Hematopoietic multipotent progenitor cell treated with erythropoietin and hydrocortisone succinate and interleukin-3 and kit ligand, for 4 days (in vitro differentiated cells): ENCODE results near the gene BATF.
A peak's percentile ranks its signal among the peaks of the same experiment; 100 is the strongest.
"Not testable (repeated sequence)": the region's sequence is repeated elsewhere in the genome, so short reads cannot be mapped to it uniquely, and the experiment has no call there.

Experiments
- DNase-seq: peaks from one replicate; pipeline ENCODE4 v3.0.0-alpha.2; 2015

The BATF gene, protein sequence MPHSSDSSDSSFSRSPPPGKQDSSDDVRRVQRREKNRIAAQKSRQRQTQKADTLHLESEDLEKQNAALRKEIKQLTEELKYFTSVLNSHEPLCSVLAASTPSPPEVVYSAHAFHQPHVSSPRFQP

DNA sequence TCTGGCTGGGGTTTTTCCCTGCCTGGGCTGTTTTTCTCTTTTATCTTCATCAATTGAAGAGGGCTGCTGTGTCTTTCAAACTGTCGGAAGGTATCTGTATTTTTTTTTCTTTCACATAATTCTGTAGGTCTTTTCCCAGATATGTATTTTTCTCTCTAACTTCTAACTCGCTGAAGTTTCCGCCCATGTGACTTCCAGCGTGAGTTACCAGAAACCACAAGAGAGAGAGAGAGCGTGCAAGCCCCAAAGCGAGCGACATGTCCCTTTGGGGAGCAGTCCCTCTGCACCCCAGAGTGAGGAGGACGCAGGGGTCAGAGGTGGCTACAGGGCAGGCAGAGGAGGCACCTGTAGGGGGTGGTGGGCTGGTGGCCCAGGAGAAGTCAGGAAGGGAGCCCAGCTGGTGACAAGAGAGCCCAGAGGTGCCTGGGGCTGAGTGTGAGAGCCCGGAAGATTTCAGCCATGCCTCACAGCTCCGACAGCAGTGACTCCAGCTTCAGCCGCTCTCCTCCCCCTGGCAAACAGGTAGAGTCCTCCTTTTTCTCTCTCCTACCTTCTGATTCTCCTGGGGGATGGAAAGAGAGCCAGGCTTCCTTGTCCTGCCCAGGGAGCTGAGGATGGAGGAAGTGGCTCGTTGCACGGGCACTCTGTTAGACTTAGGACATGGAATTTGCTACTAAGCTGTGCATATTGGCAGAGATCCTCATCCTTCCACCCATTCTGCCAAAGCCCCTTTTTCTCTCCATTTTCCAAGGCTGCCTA is at the start of gene BATF:
TSS of gene BATF (plus strand) at position 246 of the 759 bp plus-strand sequence. CDS start at position 460, 214 bp downstream.
- DNase-seq: peak; percentile 92

- DNase-seq: not testable (repeated sequence)
Observed at GRCh38 chr14:75474127-75474526, 48.1 kb upstream of the BATF start.

DNA sequence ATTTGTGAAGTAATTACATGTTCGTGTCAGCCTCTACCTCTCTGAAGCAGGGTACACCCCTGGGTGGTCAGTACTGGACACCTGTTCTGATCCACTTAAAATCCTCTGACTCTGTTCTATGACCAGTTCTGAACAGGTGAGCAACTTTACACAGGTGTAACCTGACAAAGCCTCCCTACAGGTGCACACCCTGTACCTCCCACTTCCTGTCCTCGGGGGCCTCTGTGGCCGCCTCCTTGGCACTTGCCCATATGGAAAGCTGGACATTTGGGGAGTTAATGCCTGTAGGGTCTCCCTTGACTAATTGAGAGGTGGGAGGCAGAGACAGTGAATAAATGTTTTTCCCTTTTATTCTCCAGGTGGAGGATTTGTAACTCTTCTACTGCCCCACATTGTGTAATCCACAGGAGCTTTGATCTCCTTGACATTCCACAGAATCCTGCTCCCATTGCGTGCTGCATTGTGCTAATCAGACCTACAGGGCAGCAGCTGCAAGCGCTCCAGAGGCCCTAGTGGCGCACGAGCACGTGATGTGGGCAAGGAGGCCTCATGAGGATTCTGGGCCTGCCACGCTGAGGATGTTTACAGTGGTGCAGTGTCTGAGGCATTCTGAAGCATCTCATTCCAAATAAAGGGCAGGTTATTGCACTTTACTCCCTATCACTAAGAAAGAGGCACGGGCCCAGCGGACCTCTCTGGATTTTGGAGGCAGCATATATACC is 45.8 kb upstream of the BATF start:
- DNase-seq: no peak

DNA sequence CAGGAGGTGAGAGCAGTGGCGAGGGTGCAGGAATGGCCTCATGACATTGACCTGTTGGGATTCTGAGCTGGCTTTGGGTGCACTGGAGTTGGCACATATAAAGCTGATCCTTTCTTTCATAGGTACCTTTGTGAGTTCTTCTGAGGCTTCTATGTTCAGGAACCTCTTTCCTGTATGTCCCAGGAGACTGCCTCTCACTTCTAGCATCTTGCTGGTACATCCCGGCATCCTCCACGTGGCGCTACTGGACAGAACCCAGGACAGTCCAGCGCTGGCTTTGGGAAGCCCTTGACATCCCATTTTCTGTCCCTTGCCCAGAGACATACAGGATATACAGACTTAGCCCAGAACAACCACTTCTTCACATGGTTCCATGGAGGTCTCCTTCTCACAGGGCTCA is 44.4 kb upstream of the BATF start:
- DNase-seq: no peak

DNA sequence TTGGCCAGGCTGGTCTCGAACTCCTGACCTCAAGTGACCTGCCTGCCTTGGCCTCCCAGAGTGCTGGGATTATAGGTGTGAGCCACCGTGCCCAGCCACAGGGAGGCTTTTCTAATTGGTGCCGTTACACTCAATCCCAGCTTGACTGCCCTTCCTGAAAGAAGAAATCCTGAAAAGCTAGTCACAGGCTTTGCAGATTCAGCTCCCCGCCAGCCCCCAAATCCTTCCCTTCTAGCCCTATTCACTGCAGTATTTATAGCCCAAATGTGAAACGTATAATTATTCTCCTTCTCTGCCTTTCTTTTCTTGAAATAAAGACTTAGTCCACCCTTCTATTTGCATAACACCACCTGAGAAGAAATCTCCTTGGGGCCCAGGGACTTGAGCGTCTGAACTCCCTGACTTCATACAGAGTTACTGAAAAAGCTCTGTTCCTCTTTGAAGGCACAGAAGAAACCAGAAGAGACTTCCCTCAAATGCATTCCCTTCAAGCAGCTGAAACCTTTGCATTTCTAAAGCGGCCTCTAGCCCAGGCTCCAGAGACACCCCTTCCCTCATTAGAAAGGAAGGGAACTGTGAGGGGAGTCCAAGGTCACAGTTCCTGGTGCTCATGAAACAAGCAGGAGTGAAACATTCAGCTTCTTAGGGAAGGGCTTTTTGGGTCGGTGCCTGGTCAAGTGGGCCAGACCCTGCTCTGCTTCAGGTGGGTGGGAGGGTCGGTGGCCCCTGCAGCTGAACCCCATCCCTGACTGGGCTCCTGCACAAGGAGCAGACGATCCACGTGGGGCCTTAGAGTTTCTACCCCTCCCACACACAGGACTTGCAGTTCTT is 42.3 kb upstream of the BATF start:
- DNase-seq: no peak

GRCh38 chr14:75482366-75482765 is 39.9 kb upstream of the BATF start:
- DNase-seq: no peak

DNA sequence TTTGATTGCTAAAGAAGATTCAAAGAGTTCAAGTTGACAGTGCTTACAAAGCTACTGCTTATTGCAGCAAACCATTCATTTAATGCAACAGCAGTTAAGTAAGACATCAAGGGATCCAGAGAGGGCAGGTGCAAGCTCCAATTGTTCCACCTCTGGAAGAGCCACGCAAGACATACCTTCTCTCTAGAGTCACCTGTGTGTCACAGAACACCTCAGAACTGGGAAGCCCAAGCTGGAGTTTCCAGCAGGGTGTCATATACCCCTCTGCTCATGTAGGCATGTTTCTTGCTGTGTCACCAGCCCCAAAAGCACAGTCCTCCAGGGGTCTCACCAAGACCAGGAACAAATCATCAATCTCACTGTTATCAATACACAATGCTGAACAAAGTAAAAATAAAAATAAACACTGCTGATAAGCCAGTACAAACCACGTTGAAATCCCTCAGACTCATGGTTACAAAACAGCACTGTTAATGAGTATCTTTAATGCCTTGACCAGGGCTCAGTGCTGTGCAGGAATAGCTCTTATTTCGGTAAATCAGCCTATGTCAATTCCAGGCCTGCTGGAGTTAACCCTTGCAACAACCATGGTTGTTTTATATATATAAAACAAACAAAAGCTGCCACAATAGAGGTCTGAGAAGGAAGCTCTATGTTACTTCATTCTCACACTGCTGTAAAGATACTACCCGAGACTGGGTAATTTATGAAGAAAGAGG is 37.4 kb upstream of the BATF start:
- DNase-seq: no peak

DNA sequence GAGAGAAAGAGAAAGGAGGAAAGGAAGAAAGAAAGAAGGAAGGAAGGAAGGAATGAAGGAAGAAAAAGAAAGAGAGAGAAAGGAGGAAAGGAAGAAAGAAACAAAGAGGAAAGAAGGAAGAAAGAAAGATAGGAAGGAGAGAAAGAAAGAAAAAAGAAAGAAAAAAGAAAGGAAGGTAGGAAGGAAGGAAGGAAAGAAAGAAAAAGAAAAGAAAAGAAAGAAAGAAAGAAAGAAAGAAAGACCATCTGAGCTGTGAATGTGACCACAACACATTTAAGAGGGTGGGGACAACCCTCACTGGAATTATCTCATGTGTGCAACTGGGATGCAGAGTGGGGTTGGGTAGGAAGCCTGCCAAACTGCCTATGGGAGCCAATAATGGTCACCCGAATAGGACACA is 36.0 kb upstream of the BATF start:
- peak; percentile 68 for DNase-seq

- DNase-seq: no peak
Observed at GRCh38 chr14:75487155-75487671, 35.1 kb upstream of the BATF start.

GRCh38 chr14:75489480-75489837 is 32.8 kb upstream of the BATF start:
- no peak for DNase-seq

DNA sequence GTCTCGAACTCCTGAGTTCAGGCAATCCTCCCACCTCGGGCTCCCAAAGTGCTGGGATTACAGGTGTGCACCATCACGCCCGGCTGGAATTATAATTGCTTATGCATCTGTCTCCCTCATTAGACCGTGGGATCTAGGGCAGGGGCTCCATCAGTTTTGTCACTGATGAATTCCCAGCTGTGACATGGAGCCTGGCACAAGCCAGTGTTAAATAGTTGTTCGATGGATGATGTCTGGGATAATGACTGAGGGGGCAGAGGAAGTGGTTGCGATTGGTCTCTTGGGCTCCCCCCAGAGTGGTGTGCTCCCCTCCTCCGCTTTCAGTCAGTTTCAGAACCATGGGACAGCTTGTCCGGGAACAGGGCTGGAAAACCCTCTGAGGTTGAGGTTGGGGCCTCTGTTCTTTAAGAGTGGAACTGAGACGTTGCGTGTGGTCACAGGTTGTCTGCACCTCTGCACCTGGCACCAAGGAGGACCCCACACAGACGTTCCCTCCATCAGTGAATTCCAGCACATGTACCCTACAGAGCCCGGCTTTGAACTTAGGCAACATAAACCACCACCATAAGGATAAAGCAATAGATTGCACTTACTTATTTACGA is 30.8 kb upstream of the BATF start:
- no peak for DNase-seq

DNA sequence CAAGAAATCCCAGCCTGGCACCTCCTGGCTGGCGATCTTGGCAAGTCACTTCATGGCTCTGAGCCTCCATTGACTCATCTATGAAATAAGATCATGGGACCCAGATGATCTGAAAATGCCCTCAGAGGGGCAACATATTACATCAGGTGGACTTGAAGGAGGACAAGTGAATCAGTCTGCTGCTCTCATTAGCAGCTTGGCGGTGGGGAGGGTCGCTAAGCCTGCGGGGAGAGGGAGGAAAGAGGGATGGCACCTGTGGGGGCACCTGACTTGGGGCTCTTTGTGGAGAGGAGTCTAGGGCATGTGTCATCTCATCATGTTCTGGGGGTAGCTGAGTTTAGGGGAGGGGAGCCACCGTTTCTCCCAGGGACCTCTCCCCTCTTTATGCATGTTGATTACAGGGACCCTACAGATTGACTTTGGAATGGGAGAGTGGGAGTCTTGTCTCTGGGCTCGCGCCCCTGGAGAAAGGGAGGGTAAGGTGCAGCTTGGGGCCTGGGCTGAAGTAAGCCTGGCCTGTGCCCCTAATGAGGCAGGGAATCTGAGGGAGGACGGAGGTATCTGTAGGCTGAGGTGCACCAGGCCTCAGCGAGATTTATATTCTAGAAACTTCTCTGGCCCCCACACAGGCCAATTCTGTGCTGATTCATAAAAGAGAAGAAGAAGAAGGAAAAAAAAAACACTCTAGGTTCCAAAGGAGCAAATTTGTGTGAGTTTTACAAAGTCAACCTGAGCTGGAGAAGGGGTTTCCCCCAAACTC is 29.3 kb upstream of the BATF start:
- no peak for DNase-seq

- DNase-seq: no peak
Observed at GRCh38 chr14:75493592-75494087, 28.6 kb upstream of the BATF start.

DNA sequence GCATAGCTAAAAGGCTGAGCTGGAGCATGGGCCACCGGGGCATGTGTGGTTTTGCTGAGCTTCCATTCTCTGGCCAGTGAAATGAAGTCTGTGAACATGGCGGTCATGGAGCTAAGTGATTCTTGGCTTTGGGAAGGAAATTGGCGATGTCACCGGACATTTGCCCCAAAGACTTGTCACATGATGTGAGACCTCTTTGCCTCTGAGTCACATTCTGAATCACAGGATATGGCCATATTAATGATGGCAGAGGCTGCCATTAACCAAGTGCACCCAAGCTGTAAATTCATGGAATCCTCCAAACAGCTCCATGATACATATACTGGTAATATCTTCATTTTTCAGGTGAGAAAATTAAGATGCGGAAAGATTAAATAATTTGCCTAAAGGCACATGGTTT is 27.4 kb upstream of the BATF start:
- no peak for DNase-seq

- no peak for DNase-seq
Observed at GRCh38 chr14:75495399-75495798, 26.9 kb upstream of the BATF start.

- DNase-seq: peak; percentile 31
Observed at GRCh38 chr14:75495882-75496281, 26.4 kb upstream of the BATF start.

- DNase-seq: peak; percentile 22
Observed at GRCh38 chr14:75496755-75497154, 25.5 kb upstream of the BATF start.

GRCh38 chr14:75497191-75497590 is 25.1 kb upstream of the BATF start:
- DNase-seq: peak; percentile 93

GRCh38 chr14:75497701-75498100 is 24.6 kb upstream of the BATF start:
- DNase-seq: no peak

- no peak for DNase-seq
Observed at GRCh38 chr14:75499084-75499875, 23.0 kb upstream of the BATF start.
